ENCODE results near the gene TRPV3. TPM values are rescaled to one million over a fixed set of nuclear protein-coding genes. Genes with fewer than 3 reads are reported as not detected.
"Not testable (repeated sequence)": the region's sequence is repeated elsewhere in the genome, so short reads cannot be mapped to it uniquely, and the experiment has no call there.

The TRPV3 gene
- total RNA-seq, 2 experiments from 2014 or later = 0.13 to 0.43 TPM

DNA sequence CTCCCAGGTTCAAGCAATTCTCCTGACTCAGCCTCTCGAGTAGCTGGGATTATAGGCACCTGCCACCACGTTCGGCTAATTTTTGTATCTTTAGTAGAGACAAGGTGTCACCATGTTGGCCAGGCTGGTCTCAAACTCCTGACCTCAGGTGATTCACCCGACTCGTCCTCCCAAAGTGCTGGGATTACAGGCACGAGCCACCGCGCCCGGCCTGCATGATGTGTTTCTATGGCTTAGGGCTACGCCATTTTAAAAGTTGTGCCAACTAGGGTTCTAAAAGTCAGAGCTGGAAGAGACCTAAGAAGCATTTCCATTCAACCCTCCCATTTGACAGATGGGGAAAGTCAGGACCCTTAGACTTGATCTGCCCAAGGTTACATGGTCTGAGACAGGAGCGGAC is 43.4 kb downstream of the TRPV3 start:
- H3K27me3 Mint-ChIP-seq; H3K4me1 Mint-ChIP-seq; H3K36me3 Mint-ChIP-seq (ENCODE audit: low read depth); H3K27ac Mint-ChIP-seq; DNase-seq; POLR2A ChIA-PET; H3K9me3 Mint-ChIP-seq; H3K4me3 Mint-ChIP-seq; CTCF ChIA-PET: not testable (repeated sequence)

DNA sequence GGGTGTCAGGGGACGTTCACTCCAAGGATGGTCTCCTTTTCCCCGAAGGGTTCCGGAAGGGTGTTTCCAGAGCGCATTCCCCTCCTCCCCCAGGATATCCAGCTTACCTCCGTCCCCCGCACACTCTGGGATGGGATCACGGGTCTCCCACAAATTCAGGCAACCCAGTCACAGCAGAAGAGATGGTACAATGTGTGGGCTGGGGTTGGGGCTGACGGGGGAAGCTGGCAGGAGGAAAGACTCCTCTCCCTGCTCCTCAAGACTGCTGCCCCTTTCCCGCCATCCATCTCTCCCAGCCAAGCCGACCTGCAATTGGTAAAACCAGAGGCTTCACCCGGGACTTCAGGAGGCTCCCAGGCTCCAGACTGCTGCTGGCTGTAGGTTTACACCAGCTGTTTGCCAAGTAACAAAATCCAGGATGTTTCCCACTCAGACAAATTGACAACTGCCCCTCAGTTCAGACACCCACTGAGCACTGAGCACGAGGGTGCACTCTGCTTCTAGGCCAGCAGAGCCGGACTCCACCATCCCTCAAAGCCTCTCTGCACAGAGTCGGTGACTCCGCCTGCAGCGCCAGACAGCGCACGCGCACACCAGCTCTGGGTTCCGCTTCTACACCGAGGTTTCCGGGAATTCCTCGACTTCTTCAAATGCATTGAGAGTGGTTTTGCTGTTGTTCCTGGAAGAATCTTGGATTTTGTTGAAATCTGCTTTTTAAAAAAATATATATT is 44.1 kb downstream of the TRPV3 start:
- Mint-ChIP-seq H3K27me3 (no peaks in the 10 kb centered on the region), H3K4me3 (no peak overlapping the region), H3K36me3 (ENCODE audit: low read depth) (no peaks in the 10 kb centered on the region), H3K27ac (no peak overlapping the region), H3K4me1 (no peaks in the 10 kb centered on the region), H3K9me3 (no peaks in the 10 kb centered on the region)
- ChIA-PET POLR2A (no interaction called here), CTCF (interaction anchor here (0.5 kb wide), 1 partner anchor 53 kb away, joined by 5 read pairs; no protein-coding TSS in a partner anchor)
- no peak for DNase-seq

DNA sequence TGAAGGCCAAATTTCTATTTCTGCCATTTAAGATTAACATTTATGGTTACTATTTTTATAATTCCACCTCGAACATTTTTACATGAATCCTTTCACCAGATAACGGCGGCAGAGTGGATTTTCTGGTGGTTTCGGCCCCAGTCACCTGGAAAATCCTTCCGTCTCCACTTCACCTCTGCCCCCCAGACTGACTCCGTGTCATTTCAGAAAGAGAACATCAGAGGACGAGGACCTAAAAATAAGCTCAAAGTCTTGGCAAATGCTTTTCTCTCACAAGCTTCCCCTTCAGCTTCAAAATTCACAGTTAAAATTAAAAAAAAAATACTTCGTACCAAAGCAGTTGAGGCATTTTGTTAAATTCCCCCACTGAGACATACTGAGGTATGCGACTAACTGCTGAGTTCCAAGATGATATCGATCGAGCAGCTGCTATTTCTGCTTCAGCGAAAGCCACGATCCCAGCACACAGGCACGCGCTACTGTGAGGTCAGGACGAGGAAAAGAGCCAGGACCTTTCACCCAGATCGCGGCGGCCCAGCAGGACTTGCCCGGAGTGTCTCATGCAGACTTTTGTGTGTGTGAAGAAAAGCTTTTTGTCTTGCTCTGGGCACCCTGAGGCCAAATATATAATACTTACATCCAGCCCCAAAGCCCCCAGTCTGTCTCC is 45.0 kb downstream of the TRPV3 start:
- H3K36me3 Mint-ChIP-seq (ENCODE audit: low read depth) = no peaks in the 10 kb centered on the region
- H3K27ac Mint-ChIP-seq = no peak overlapping the region
- DNase-seq = no peak
- no peaks in the 10 kb centered on the region for H3K4me1 Mint-ChIP-seq
- H3K27me3 Mint-ChIP-seq = no peaks in the 10 kb centered on the region
- no peak overlapping the region for H3K4me3 Mint-ChIP-seq
- ChIA-PET CTCF (no interaction called here), POLR2A (no interaction called here)
- H3K9me3 Mint-ChIP-seq = no peaks in the 10 kb centered on the region

DNA sequence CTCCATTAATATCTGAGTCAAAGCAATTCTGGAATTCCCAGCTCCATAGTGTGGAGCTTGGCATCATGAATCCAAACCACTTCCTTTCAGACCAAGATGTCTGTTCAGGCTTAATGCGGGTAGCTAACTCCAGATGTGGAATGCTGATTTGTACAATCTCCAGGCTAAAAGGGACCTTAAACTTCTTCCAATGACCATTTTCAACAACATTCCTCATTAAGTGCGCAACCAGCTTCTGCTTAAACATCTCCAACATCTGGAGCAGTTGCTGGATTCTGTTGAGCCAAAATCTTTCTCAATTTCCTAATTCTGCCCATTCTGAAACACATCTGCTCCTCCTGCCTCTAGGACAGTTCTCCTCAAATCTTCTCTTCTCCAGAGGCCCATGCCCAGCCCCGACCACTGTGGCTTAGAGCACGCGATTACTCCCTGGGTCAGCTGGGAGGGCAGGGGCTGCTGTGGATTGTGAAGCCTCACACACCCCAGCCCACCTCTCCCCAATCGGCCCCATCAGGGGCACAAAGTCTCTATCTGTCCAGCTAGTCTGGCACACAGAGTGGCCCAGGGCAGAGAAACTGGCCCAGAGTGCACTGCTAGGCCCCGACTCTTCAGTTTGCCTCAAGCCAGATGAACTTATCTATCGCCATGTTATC is 45.6 kb downstream of the TRPV3 start:
- no peak overlapping the region for H3K27ac Mint-ChIP-seq
- ChIA-PET CTCF (no interaction called here), POLR2A (no interaction called here)
- no peaks in the 10 kb centered on the region for H3K27me3 Mint-ChIP-seq
- H3K4me3 Mint-ChIP-seq = no peak overlapping the region
- DNase-seq = no peak
- no peaks in the 10 kb centered on the region for H3K36me3 Mint-ChIP-seq (ENCODE audit: low read depth)
- H3K4me1 Mint-ChIP-seq = no peaks in the 10 kb centered on the region
- H3K9me3 Mint-ChIP-seq = no peaks in the 10 kb centered on the region

DNA sequence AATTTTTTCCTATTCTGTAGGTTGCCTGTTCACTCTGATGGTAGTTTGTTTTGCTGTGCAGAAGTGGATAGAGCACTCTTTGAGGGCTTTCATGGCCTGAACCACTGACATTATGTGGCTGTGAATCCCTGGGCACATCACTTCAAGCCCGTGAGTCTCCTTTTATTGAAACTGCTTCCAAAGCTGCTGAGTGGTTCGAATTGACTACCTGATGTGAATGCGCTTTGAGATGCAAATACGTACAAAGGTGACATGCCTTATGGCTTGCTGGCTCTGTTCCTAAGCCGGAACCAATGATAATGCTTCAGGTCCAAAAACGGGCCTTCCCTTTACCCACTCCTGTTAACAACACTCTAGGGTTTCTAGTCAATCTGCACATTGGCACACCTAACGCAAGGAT is 47.5 kb downstream of the TRPV3 start:
- no peaks in the 10 kb centered on the region for H3K9me3 Mint-ChIP-seq
- H3K4me3 Mint-ChIP-seq = no peak overlapping the region
- no peak for DNase-seq
- peaks cover 1% of the 10 kb centered on the region for H3K27me3 Mint-ChIP-seq
- no peak overlapping the region for H3K27ac Mint-ChIP-seq
- POLR2A ChIA-PET = no interaction called here
- H3K4me1 Mint-ChIP-seq = no peaks in the 10 kb centered on the region
- CTCF ChIA-PET = no interaction called here
- no peaks in the 10 kb centered on the region for H3K36me3 Mint-ChIP-seq (ENCODE audit: low read depth)

DNA sequence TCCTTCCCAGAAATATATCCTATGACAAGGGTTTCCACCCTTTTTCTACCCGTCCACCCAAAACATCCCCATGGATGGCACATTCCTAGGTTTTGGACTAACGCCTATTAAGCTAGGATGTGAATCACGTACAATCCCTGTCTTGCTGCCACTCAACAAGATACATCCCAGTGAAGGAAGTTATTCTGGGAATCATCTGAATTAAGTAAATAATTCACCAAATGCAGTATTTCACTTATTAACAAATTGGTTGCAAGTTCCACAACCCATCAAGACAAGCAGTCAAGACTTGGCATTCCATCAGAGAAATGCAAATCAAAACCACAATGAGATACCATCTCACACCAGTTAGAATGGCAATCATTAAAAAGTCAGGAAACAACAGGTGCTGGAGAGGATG is 49.7 kb downstream of the TRPV3 start:
- H3K36me3 Mint-ChIP-seq (ENCODE audit: low read depth) = no peaks in the 10 kb centered on the region

DNA sequence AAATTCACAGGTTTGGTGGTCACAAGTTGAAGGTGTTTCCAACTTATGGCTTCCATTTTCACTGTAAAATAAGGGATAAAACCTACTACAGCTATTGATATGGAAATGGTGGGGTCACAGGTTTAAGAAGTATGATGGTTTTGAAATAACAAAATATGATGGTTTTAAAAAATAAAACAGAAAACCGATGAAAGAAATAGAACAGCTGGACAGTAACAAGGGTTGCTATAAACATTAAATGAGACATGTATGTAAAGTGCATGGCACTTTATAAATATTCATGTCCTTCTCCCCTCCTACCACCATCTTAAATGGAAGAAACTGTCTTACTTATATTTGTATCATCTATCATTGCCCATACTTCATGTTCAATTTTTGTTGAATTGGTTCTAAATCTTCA is 50.5 kb downstream of the TRPV3 start:
- Mint-ChIP-seq H3K27ac (no peak overlapping the region), H3K9me3 (no peaks in the 10 kb centered on the region), H3K4me3 (no peak overlapping the region), H3K4me1 (no peaks in the 10 kb centered on the region), H3K27me3 (peaks cover 5% of the 10 kb centered on the region), H3K36me3 (ENCODE audit: low read depth) (no peaks in the 10 kb centered on the region)
- CTCF ChIA-PET = no interaction called here
- POLR2A ChIA-PET = no interaction called here
- DNase-seq = no peak

More for the DNA sequence above, 49.7 kb downstream of the TRPV3 start:
- Mint-ChIP-seq H3K4me3 (no peak overlapping the region), H3K9me3 (no peaks in the 10 kb centered on the region), H3K4me1 (no peaks in the 10 kb centered on the region), H3K27me3 (peaks cover 5% of the 10 kb centered on the region), H3K27ac (no peak overlapping the region)
- ChIA-PET CTCF (no interaction called here), POLR2A (no interaction called here)
- no peak for DNase-seq

DNA sequence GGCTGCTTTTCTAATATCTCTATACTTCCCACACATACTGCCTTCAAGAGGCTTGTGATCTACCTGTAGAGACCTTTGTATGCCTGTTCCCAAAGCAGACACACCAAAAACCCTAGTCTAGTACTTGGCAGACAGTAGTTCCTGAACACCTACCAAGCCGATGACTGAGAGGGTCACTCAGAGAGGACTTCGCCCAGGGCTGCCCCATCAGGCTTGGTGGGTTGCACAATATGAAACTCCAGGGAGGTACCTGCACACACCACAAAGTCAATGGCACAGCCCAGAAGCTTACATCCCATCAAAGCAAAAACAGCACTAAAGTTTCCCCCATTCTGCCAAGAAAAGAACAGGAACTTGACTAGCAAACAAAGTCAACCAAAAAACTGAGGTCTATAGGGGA is 51.6 kb downstream of the TRPV3 start:
- peaks cover 5% of the 10 kb centered on the region for H3K27me3 Mint-ChIP-seq
- no peak overlapping the region for H3K4me3 Mint-ChIP-seq
- H3K9me3 Mint-ChIP-seq = no peaks in the 10 kb centered on the region
- no peaks in the 10 kb centered on the region for H3K4me1 Mint-ChIP-seq
- ChIA-PET CTCF (no interaction called here), POLR2A (no interaction called here)
- no peaks in the 10 kb centered on the region for H3K36me3 Mint-ChIP-seq (ENCODE audit: low read depth)
- H3K27ac Mint-ChIP-seq = no peak overlapping the region
- DNase-seq = no peak

DNA sequence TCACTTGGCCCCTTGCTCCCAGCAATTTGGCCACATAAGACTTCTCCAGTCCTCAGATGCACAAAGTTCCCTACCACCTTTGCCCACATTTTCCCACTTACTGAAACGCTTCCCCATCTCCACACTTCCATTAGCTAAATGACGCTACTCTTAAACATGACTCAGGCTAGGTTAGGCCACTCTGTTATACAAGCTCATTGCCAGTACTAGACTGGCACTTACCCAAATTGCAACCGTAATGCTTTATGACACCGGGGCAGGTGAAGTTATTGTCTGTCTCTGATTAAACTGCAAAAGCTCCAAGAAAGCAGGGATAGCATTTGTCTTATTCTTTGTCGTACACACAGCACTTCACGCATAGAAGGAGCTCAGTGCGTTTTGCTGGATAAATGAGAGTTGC is 52.6 kb downstream of the TRPV3 start:
- Mint-ChIP-seq H3K27ac (no peak overlapping the region), H3K4me3 (no peak overlapping the region), H3K9me3 (no peaks in the 10 kb centered on the region), H3K4me1 (no peaks in the 10 kb centered on the region), H3K27me3 (peaks cover 5% of the 10 kb centered on the region), H3K36me3 (ENCODE audit: low read depth) (no peaks in the 10 kb centered on the region)
- ChIA-PET POLR2A (no interaction called here), CTCF (no interaction called here)
- no peak for DNase-seq

DNA sequence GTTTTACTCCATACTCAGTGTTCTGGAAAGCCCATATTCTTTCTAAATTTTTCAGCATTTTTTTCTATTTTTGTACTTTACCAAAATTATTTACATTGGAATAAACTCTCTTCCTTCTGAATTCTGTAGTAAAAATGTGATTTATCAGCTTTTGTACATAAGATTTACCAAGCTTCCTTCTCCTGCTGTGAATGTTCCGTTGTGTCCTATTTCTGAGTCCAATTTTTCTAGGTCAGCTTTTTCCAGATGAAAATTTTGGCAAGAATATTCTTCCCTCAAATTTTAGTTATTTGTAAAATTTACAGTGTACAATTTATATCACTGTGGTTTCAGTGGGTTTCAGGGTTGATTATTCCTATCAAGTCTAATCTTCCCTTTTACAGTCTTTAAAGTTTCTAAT is 54.3 kb downstream of the TRPV3 start:
- H3K9me3 Mint-ChIP-seq = no peaks in the 10 kb centered on the region
- DNase-seq = no peak
- no peaks in the 10 kb centered on the region for H3K4me1 Mint-ChIP-seq
- peaks cover 5% of the 10 kb centered on the region for H3K27me3 Mint-ChIP-seq
- H3K27ac Mint-ChIP-seq = no peak overlapping the region
- no peak overlapping the region for H3K4me3 Mint-ChIP-seq
- ChIA-PET CTCF (no interaction called here), POLR2A (interaction anchor here (0.6 kb wide), 1 partner anchor 471 kb away, joined by 3 read pairs; no protein-coding TSS in a partner anchor)
- no peaks in the 10 kb centered on the region for H3K36me3 Mint-ChIP-seq (ENCODE audit: low read depth)

DNA sequence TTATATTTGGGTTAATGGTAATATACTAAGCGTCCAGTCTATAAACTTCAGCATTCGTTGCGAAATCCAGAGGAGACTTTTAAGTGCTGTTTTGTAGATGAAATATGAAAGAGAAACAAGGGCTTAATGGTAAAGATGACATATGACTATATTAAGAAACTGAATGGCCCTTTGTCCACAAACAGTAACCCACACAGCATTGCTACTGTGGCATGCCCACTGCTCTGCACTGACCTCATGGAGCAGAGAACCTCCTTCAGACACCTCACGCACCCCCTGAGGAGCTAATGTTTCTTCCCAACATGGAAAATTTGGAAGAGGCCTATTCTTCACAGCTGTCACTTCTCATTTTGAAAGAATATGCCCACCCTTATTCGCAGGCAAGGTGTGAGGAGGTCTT is 55.1 kb downstream of the TRPV3 start:
- DNase-seq = no peak
- CTCF ChIA-PET = no interaction called here
- H3K9me3 Mint-ChIP-seq = no peaks in the 10 kb centered on the region

DNA sequence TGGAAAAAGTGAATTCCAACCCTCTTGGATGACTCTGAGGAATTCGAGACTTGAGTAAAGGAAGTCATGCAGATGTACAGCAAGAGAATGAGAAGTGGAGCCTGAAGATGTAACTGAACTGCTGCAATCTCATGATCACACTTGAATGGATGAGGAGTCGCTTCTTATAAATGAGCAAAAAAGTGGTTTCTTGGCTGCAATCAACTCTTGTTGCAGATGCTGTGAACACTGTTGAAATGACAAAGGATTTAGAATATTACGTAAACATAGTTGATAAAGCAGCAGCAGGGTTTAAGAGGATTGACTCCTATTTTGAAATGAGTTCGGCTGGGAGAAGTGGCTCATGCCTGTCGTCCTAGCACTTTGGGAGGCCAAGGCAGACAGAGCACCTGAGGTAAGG is 56.3 kb downstream of the TRPV3 start:
- ChIA-PET POLR2A (no interaction called here), CTCF (no interaction called here)
- Mint-ChIP-seq H3K9me3 (no peaks in the 10 kb centered on the region), H3K4me3 (no peak overlapping the region), H3K27me3 (peaks cover 7% of the 10 kb centered on the region), H3K36me3 (ENCODE audit: low read depth) (no peaks in the 10 kb centered on the region), H3K4me1 (no peaks in the 10 kb centered on the region), H3K27ac (no peak overlapping the region)
- no peak for DNase-seq

More for the DNA sequence above, 55.1 kb downstream of the TRPV3 start:
- no peaks in the 10 kb centered on the region for H3K36me3 Mint-ChIP-seq (ENCODE audit: low read depth)
- POLR2A ChIA-PET = no interaction called here
- H3K27me3 Mint-ChIP-seq = peaks cover 7% of the 10 kb centered on the region
- H3K4me1 Mint-ChIP-seq = no peaks in the 10 kb centered on the region
- H3K4me3 Mint-ChIP-seq = no peak overlapping the region
- H3K27ac Mint-ChIP-seq = no peak overlapping the region

DNA sequence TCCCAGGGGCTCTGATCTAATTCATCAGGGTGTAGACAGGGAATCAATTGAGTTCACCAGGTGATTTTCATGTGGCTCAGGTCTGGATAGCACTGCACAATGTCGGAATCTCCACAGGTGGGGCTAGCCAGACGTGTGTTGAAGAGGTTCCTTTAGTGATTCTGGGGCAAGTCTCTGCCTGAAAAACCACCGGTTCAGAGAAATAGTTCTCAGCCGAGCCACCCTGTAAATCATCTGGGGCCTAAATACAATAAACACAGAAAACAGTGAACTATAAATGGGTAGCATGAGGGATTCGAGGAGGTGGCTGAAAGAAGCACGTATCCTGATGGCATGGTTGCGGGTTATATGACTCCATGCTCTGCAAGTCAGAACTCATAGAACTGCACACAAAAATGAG is 60.5 kb downstream of the TRPV3 start:
- Mint-ChIP-seq H3K27ac (no peak overlapping the region), H3K27me3 (peaks cover 7% of the 10 kb centered on the region), H3K36me3 (ENCODE audit: low read depth) (no peaks in the 10 kb centered on the region), H3K9me3 (no peaks in the 10 kb centered on the region), H3K4me3 (no peak overlapping the region), H3K4me1 (no peaks in the 10 kb centered on the region)
- CTCF ChIA-PET = no interaction called here
- POLR2A ChIA-PET = no interaction called here
- DNase-seq = no peak

Measured in activated CD4-positive, alpha-beta memory T cell treated with anti-CD3 and anti-CD28 coated beads, Interleukin-2, amount 10 ng/mL, durations not matched to agents 7 days and 5 days (primary cell).